C4-2B (cell line): ENCODE data around the gene LGI4.

Source experiments
- ZFX ChIP-seq: fragments of 450-650 bp; IDR thresholded peaks from 2 replicates; pipeline ENCODE4 v1.6.1; 2017
- TF ChIP-seq, protein P1 (sequence below): fragments of 450-650 bp; conservative IDR thresholded peaks from 2 replicates; pipeline ENCODE4 v1.5.1; 2017; ENCODE audit warnings: mild to moderate bottlenecking

DNA sequence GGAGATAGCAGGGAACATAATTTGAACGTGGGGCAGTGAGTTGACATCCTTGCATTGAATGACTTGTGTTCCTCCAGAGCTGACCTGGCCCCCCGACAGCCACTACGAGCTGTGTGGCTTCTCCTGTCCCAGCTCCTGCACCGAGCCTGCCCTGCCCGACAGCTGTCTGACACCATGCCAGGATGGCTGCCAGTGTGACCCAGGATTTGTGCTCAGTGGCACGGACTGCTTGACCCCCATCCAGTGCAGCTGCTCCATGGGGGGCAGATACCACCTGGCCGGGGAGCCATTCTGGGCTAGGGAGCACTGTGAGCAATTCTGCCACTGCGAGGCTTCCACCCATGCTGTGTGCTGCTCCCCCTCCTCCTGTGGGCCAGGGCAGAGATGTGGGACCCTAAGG, 48.4 kb downstream of the LGI4 start:
- TF ChIP-seq, protein P1, sequence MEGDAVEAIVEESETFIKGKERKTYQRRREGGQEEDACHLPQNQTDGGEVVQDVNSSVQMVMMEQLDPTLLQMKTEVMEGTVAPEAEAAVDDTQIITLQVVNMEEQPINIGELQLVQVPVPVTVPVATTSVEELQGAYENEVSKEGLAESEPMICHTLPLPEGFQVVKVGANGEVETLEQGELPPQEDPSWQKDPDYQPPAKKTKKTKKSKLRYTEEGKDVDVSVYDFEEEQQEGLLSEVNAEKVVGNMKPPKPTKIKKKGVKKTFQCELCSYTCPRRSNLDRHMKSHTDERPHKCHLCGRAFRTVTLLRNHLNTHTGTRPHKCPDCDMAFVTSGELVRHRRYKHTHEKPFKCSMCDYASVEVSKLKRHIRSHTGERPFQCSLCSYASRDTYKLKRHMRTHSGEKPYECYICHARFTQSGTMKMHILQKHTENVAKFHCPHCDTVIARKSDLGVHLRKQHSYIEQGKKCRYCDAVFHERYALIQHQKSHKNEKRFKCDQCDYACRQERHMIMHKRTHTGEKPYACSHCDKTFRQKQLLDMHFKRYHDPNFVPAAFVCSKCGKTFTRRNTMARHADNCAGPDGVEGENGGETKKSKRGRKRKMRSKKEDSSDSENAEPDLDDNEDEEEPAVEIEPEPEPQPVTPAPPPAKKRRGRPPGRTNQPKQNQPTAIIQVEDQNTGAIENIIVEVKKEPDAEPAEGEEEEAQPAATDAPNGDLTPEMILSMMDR, result no peak
- no peak for TF ChIP-seq ZFX
